PFSK-1 (cell line): ENCODE data around the gene MITF.

Experiments
- FOXP2 ChIP-seq: optimal IDR thresholded peaks from 2 replicates; pipeline ENCODE3; 2011; ENCODE audit warnings: borderline replicate concordance, control low read depth, inconsistent platforms; ENCODE audit not compliant: insufficient read depth; ENCODE audit errors: extremely low read length, extremely low read depth
- POLR2AphosphoS5 ChIP-seq: IDR thresholded peaks from 2 replicates; pipeline ENCODE4 v1.6.1; 2012; ENCODE audit warnings: low read depth, mild to moderate bottlenecking, control low read depth, low read length, moderate library complexity
- REST ChIP-seq, 2 experiments: IDR thresholded peaks; 2 replicates each; pipeline versions ENCODE4 v1.6.1 to v1.8.0; 2011 to 2012; ENCODE audit warnings: low read depth in 2 of 2, low read length in 2 of 2, control low read depth in 1 of 2, inconsistent platforms in 1 of 2, mild to moderate bottlenecking in 1 of 2, moderate library complexity in 1 of 2; ENCODE audit not compliant: insufficient read depth in 1 of 2
- SIN3A ChIP-seq: IDR thresholded peaks from 2 replicates; pipeline ENCODE4 v1.6.1; 2012; ENCODE audit warnings: mild to moderate bottlenecking, low read length, moderate library complexity, borderline replicate concordance; ENCODE audit not compliant: insufficient read depth
- TAF1 ChIP-seq: IDR thresholded peaks from 2 replicates; pipeline ENCODE4 v1.6.1; 2012; ENCODE audit warnings: low read length, control low read depth, borderline replicate concordance; ENCODE audit not compliant: insufficient read depth

GRCh38 chr3:69784954-69785514 is 45.8 kb downstream of the MITF start:
- no peak for TF ChIP-seq REST (IDR thresholded peaks at IDR 0.05; ENCODE audit: insufficient read depth in 1 of 2, low read depth in 2 of 2, low read length in 2 of 2)
- no peak for TF ChIP-seq POLR2AphosphoS5
- TF ChIP-seq SIN3A, result no peak
- TF ChIP-seq TAF1, result no peak
- TF ChIP-seq FOXP2, result no peak
